Prostate gland (tissue), 2 donors: ENCODE data around the gene SMR3A.

Experiments
- POLR2A ChIP-seq: fragments of 450-650 bp; IDR thresholded peaks from one replicate; pipeline ENCODE4 v1.6.1; 2016; ENCODE audit warnings: antibody characterized with exemption, mild to moderate bottlenecking
- TF ChIP-seq, protein P1 (sequence below), 4 experiments: fragments of 200-600 bp in 2 of 4; fragments of 450-650 bp in 2 of 4; sonication (generic) in 2 of 4; IDR thresholded peaks; 1 replicate in 3 of 4; 2 replicates in 1 of 4; pipeline ENCODE4 v1.5.1; 2016 to 2019; ENCODE audit warnings: antibody characterized with exemption in 4 of 4, mild to moderate bottlenecking in 2 of 4, moderate library complexity in 2 of 4

DNA sequence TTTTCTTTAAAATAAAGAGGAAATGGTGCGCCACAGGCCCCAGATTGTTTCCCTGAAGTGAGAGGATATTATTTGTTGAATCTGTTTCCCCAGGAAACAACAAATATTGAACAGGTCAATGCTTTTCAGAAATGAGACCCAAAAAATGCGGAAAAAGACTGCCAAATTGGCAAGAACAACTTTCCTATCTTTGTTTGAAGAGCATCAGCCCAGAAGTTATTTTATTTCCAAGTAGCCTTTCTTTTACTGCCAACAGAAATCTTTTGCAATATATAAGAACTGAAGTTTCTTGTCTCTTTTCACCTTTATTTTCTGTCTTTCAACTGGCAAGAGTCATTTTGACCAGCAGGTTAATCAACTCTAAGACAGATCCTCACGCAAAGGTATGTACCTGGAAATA lies at the start of gene SMR3A:
- TF ChIP-seq, protein P1, sequence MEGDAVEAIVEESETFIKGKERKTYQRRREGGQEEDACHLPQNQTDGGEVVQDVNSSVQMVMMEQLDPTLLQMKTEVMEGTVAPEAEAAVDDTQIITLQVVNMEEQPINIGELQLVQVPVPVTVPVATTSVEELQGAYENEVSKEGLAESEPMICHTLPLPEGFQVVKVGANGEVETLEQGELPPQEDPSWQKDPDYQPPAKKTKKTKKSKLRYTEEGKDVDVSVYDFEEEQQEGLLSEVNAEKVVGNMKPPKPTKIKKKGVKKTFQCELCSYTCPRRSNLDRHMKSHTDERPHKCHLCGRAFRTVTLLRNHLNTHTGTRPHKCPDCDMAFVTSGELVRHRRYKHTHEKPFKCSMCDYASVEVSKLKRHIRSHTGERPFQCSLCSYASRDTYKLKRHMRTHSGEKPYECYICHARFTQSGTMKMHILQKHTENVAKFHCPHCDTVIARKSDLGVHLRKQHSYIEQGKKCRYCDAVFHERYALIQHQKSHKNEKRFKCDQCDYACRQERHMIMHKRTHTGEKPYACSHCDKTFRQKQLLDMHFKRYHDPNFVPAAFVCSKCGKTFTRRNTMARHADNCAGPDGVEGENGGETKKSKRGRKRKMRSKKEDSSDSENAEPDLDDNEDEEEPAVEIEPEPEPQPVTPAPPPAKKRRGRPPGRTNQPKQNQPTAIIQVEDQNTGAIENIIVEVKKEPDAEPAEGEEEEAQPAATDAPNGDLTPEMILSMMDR (IDR thresholded peaks at IDR 0.05): no peak
- TF ChIP-seq POLR2A: no peak
